HepG2 (cell line): ENCODE results near the gene CISTR. TPM values are rescaled to one million over a fixed set of nuclear protein-coding genes. Genes with fewer than 3 reads are reported as not detected.

ENCODE experiments used
- ATAC-seq: fragments of 200-7000 bp; cut with Tn5 transposase; 3 replicates; pipeline ENCODE4 v1.9.1; 2020; ENCODE audit warnings: mild to moderate bottlenecking, moderate library complexity
- BruUV-seq: library from RNA; stranded (reverse); fragments of 400-500 nt; replicated peaks from 2 replicates; lab custom pipeline; 2021; lab: Mats Ljungman, UMichigan
- CTCF ChIA-PET: fragments of 300-600 bp; formaldehyde crosslinking; extraction: SDS; loops from one replicate; lab custom pipeline; 2021; ENCODE audit warnings: low total read pairs, inconsistent platforms, low intra/inter-chr PET ratio; lab: Yijun Ruan, JAX
- POLR2A ChIA-PET: fragments of 350-600 bp; sonication (Branson Sonifier 250); formaldehyde crosslinking; loops from one replicate; lab custom pipeline; 2020; ENCODE audit warnings: antibody characterized with exemption, inconsistent platforms; lab: Yijun Ruan, JAX
- DNase-seq: peaks from one replicate; pipeline ENCODE4 v3.0.0-alpha.2; 2015; ENCODE audit warnings: low spot score
- FAIRE-seq: peaks from 3 replicates; lab custom pipeline; 2011; peaks lifted over from hg19 to GRCh38; lab: Jason Lieb, UNC
- H2AFZ ChIP-seq: one replicate; pipeline ENCODE4 v1.6.1; 2011; ENCODE audit warnings: low read length, inconsistent platforms
- H3K27ac ChIP-seq: fragments of 300-600 bp; 3 replicates; pipeline ENCODE4 v1.8.0; 2011; ENCODE audit warnings: mixed run types, mild to moderate bottlenecking, mixed read lengths, low read length, inconsistent platforms; ENCODE audit not compliant: insufficient read depth; ENCODE audit errors: extremely low read length
- H3K27me3 ChIP-seq, 2 experiments: fragments of 200-600 bp in 1 of 2; 2 replicates in 1 of 2; 3 replicates in 1 of 2; pipeline versions ENCODE4 v1.6.0 to v1.8.0; 2011; ENCODE audit warnings: low read length in 2 of 2, mild to moderate bottlenecking in 2 of 2, moderate library complexity in 2 of 2, inconsistent platforms in 1 of 2; ENCODE audit not compliant: insufficient read depth in 2 of 2, control insufficient read depth in 1 of 2
- H3K36me3 ChIP-seq, 2 experiments: fragments of 200-600 bp in 1 of 2; replicated peaks in 1 of 2; 2 replicates in 1 of 2; 3 replicates in 1 of 2; pipeline versions ENCODE4 v1.5.1 to v1.8.0; 2011; ENCODE audit warnings: low read length in 2 of 2, inconsistent platforms in 1 of 2; ENCODE audit not compliant: insufficient read depth in 2 of 2, control insufficient read depth in 1 of 2
- H3K4me1 ChIP-seq: 2 replicates; pipeline ENCODE4 v1.5.1; 2012; ENCODE audit warnings: low read length, inconsistent platforms; ENCODE audit not compliant: insufficient read depth
- H3K4me2 ChIP-seq: 2 replicates; pipeline ENCODE4 v1.6.0; 2011; ENCODE audit warnings: low read depth, low read length, inconsistent platforms
- H3K4me3 ChIP-seq, 3 experiments: fragments of 200-600 bp in 1 of 3; sonication (generic), shearing (Covaris generic) in 1 of 3; replicated peaks in 1 of 3; 2 replicates each; pipeline ENCODE4 v1.5.1; 2011 to 2016; ENCODE audit warnings: low read length in 3 of 3, inconsistent platforms in 2 of 3, low read depth in 2 of 3, mild to moderate bottlenecking in 2 of 3, control low read depth in 1 of 3, mixed read lengths in 1 of 3; ENCODE audit not compliant: insufficient read depth in 1 of 3
- H3K79me2 ChIP-seq: one replicate; pipeline ENCODE4 v1.6.1; 2011; ENCODE audit warnings: low read length, inconsistent platforms; ENCODE audit not compliant: insufficient read depth
- H3K9ac ChIP-seq: 2 replicates; pipeline ENCODE4 v1.6.0; 2011; ENCODE audit warnings: mild to moderate bottlenecking, low read depth, low read length, inconsistent platforms; ENCODE audit not compliant: insufficient read depth
- H3K9me3 ChIP-seq: 2 replicates; pipeline ENCODE4 v1.5.1; 2012; ENCODE audit warnings: mild to moderate bottlenecking, low read length
- H4K20me1 ChIP-seq: 2 replicates; pipeline ENCODE4 v1.6.0; 2011; ENCODE audit warnings: inconsistent platforms, mild to moderate bottlenecking, low read length, moderate library complexity; ENCODE audit not compliant: insufficient read depth
- ARHGAP35 ChIP-seq: sonication (generic); formaldehyde crosslinking; IDR thresholded peaks from 2 replicates; pipeline ENCODE4 v1.9.0; 2022; ENCODE audit warnings: mild to moderate bottlenecking, inconsistent platforms, moderate library complexity, missing genetic modification reagents, borderline replicate concordance
- CENPBD1 ChIP-seq: sonication (generic); formaldehyde crosslinking; IDR thresholded peaks from 2 replicates; pipeline ENCODE4 v1.8.0; 2022; ENCODE audit warnings: missing genetic modification reagents, low read depth, mild to moderate bottlenecking, borderline replicate concordance
- GLMP ChIP-seq: sonication (generic); formaldehyde crosslinking; IDR thresholded peaks from 2 replicates; pipeline ENCODE4 v1.9.0; 2021; ENCODE audit warnings: missing genetic modification reagents, mild to moderate bottlenecking, borderline replicate concordance
- HNRNPH1 ChIP-seq: fragments of 200-400 bp; formaldehyde crosslinking; optimal IDR thresholded peaks from 2 replicates; pipeline ENCODE3; 2017; ENCODE audit warnings: mild to moderate bottlenecking, low read depth, low read length
- KAT7 ChIP-seq: IDR thresholded peaks from 2 replicates; pipeline ENCODE4 v1.6.1; 2018; ENCODE audit warnings: borderline replicate concordance, missing compliant biosample characterization
- MAX ChIP-seq: IDR thresholded peaks from 2 replicates; pipeline ENCODE4 v1.6.1; 2012; ENCODE audit warnings: inconsistent platforms
- MLX ChIP-seq: IDR thresholded peaks from 2 replicates; pipeline ENCODE4 v1.6.1; 2016
- NFAT5 ChIP-seq: sonication (generic); formaldehyde crosslinking; IDR thresholded peaks from 2 replicates; pipeline ENCODE4 v1.4.0; 2020; ENCODE audit warnings: missing genetic modification reagents
- NKX3-1 ChIP-seq: sonication (generic); formaldehyde crosslinking; IDR thresholded peaks from 2 replicates; pipeline ENCODE4 v1.5.0; 2020; ENCODE audit warnings: missing genetic modification reagents
- PBX3 ChIP-seq: sonication (generic); formaldehyde crosslinking; IDR thresholded peaks from 2 replicates; pipeline ENCODE4 v1.8.1; 2023; ENCODE audit warnings: missing genetic modification reagents, inconsistent platforms, borderline replicate concordance
- PCBP2 ChIP-seq: fragments of 200-400 bp; formaldehyde crosslinking; optimal IDR thresholded peaks from 2 replicates; pipeline ENCODE3; 2018; ENCODE audit warnings: low read length, low read depth; ENCODE audit not compliant: poor library complexity, severe bottlenecking
- SATB2 ChIP-seq: sonication (generic); formaldehyde crosslinking; IDR thresholded peaks from 2 replicates; pipeline ENCODE4 v1.5.0; 2020; ENCODE audit warnings: missing genetic modification reagents
- ZBTB7A ChIP-seq: sonication (generic); formaldehyde crosslinking; IDR thresholded peaks from 2 replicates; pipeline ENCODE4 v1.8.0; 2022; ENCODE audit warnings: mild to moderate bottlenecking, missing genetic modification reagents
- ZNF589 ChIP-seq: sonication (generic); formaldehyde crosslinking; conservative IDR thresholded peaks from 2 replicates; pipeline ENCODE4 v1.8.0; 2022; ENCODE audit warnings: mild to moderate bottlenecking, moderate library complexity, missing genetic modification reagents
- ZSCAN31 ChIP-seq: sonication (generic); formaldehyde crosslinking; IDR thresholded peaks from 2 replicates; pipeline ENCODE4 v1.5.0; 2020; ENCODE audit warnings: low read depth, mild to moderate bottlenecking, missing genetic modification reagents
- WGBS: methylation state at CpG from one replicate; pipeline ENCODE4 v1.1.6; 2017; ENCODE audit warnings: low lambda C conversion rate; 5-methylcytosine and 5-hydroxymethylcytosine counted together
- in situ Hi-C: cut with HindIII; loops from 2 replicates; pipeline ENCODE4 v1.10.0; 2017; ENCODE audit warnings: low pct_unique_long_range_greater_than_20kb; ENCODE audit not compliant: extremely low pct_ligation_motif_present
- intact Hi-C: fragments of 100-400 bp; cut with micrococcal nuclease; formaldehyde crosslinking; loops from one replicate; pipeline ENCODE4 v1.10.0; 2022; ENCODE audit not compliant: unreplicated experiment
- polyA plus RNA-seq, 8 experiments: library from polyadenylated mRNA; depleted of rRNA in 3 of 8; stranded (reverse) in 7 of 8; unstranded in 1 of 8; fragments of >200 nt; fragmentation: Illumina TruSeq in 4 of 8; extraction: Trizol in 4 of 8; gene quantifications; 2 replicates each; pipeline versions ENCODE4 v1.2.1 to v1.2.3, GENCODE V29; 2011 to 2016; ENCODE audit warnings: low read depth in 4 of 8, missing spikeins in 1 of 8, mixed read lengths in 1 of 8; ENCODE audit not compliant: insufficient read depth in 1 of 8
- total RNA-seq, 5 experiments: library from RNA; depleted of rRNA; stranded (reverse); fragments of >200 nt; fragmentation: Illumina TruSeq; extraction: Trizol; gene quantifications; 2 replicates each; pipeline ENCODE4 v1.2.3, GENCODE V29; 2016; ENCODE audit warnings: low read depth in 1 of 5

Gene CISTR
- total and polyA plus RNA-seq, 2 of the 13 experiments (the other 11 are each of a cell fraction or from before 2014, with no cell fraction given), result not detected

- CTCF ChIA-PET, result no interaction called here
- in situ Hi-C loops, result loop anchor here (10.0 kb wide), 1 partner anchor 460 kb away; no protein-coding TSS in a partner anchor
- H3K4me2 ChIP-seq, result no peak overlapping the region
- H3K27me3 ChIP-seq, result peaks cover 4 to 93% of the 10 kb centered on the region in 2 experiments; a peak in 4 of 5 replicates
- DNase-seq (no peak), ATAC-seq (no peak), FAIRE-seq (no peak)
- H4K20me1 ChIP-seq, result no peaks in the 10 kb centered on the region
- H3K4me3 ChIP-seq, result no peak overlapping the region
- intact Hi-C loops, result no loop called here
- H3K9ac ChIP-seq, result no peak overlapping the region
- peaks cover 23% of the 10 kb centered on the region for H3K4me1 ChIP-seq
- H2AFZ ChIP-seq, result no peak overlapping the region
- no peaks in the 10 kb centered on the region for H3K36me3 ChIP-seq
- no peaks in the 10 kb centered on the region for H3K79me2 ChIP-seq
- no peak overlapping the region for H3K27ac ChIP-seq
- H3K9me3 ChIP-seq, result no peaks in the 10 kb centered on the region
- 3% methylated on average over 4 of the region's 4 CpGs for WGBS
- no TSS peak for BruUV-seq
- POLR2A ChIA-PET, result no interaction called here
- TF ChIP-seq CENPBD1 (CRISPR knock-in tag), result no peak
- no peak for TF ChIP-seq HNRNPH1
- no peak for TF ChIP-seq PCBP2
- TF ChIP-seq SATB2 (CRISPR knock-in tag), result no peak
- no peak for TF ChIP-seq NFAT5 (CRISPR knock-in tag)
- no peak for TF ChIP-seq PBX3
- TF ChIP-seq ARHGAP35 (CRISPR knock-in tag), result no peak
- TF ChIP-seq MLX (CRISPR knock-in tag), result no peak
- TF ChIP-seq GLMP (CRISPR knock-in tag), result no peak
- no peak for TF ChIP-seq ZNF589
- TF ChIP-seq ZBTB7A (CRISPR knock-in tag), result no peak
- no peak for TF ChIP-seq KAT7
- no peak for TF ChIP-seq MAX
- TF ChIP-seq NKX3-1, result no peak
- no peak for TF ChIP-seq ZSCAN31 (CRISPR knock-in tag)
Observed at GRCh38 chr12:53754633-53755264, 3.0 kb upstream of the CISTR start.
